GM19023 (cell line): ENCODE results near the gene SPACA4.
"Not testable (repeated sequence)": the region's sequence is repeated elsewhere in the genome, so short reads cannot be mapped to it uniquely, and the experiment has no call there.

Experiments used
- ATAC-seq: cut with Tn5 transposase; IDR thresholded peaks from one replicate; pipeline ENCODE4 v1.9.1; 2021; ENCODE audit warnings: mild to moderate bottlenecking, moderate library complexity; ENCODE audit not compliant: unreplicated experiment

The SPACA4 gene

GRCh38 chr19:48618278-48618915, 11.9 kb downstream of the SPACA4 start:
- ATAC-seq = no peak

DNA sequence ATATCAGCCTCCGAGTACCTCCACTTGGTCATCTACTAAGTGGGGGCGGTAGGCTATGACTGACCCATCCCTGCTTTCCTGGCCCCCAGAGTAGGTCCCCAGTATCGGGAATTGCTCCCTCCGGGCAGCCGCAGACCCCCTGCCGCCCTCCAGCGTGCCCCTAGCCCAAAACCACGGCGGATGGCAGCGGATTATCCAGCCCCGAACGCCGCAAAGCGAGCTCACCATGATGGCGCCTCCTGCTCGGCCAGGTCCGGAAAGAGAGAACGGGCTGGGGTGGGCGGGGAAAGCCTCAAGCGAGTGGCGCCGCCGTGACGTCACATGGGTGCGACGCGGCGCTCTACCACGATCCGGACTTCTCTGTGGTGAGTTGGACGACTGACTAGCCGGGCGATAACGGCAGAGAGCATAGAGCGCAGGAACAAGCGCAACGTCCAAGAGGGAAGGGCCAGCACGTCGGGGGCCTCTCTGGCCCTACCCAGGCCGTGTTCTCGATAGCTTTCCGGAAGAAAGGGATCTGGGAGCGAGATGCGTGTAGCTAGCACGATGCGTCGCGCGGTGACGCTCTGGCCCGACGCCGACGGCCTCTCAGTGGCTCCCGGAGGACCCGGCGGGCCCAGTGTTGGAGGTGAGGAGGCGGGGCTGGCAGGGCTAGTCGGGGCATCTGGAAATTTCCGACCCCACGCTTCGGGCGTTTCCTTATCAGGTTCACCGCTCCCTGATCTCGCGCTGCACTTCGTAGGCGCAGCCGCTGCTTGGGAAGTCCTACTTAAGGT, 12.6 kb downstream of the SPACA4 start, which contains the start of the genes RPL18 and SPHK2:
Gene RPL18 (minus strand): TSS at position 263 of the 776 bp plus-strand sequence. CDS start 35 bp downstream, at position 228.
Gene SPHK2 (plus strand): TSS at position 591 of the 776 bp plus-strand sequence. CDS start 1,009 bp downstream, outside the sequence.
- peak; percentile 81 for ATAC-seq

GRCh38 chr19:48619692-48620585, 13.4 kb downstream of the SPACA4 start:
- no peak for ATAC-seq

DNA sequence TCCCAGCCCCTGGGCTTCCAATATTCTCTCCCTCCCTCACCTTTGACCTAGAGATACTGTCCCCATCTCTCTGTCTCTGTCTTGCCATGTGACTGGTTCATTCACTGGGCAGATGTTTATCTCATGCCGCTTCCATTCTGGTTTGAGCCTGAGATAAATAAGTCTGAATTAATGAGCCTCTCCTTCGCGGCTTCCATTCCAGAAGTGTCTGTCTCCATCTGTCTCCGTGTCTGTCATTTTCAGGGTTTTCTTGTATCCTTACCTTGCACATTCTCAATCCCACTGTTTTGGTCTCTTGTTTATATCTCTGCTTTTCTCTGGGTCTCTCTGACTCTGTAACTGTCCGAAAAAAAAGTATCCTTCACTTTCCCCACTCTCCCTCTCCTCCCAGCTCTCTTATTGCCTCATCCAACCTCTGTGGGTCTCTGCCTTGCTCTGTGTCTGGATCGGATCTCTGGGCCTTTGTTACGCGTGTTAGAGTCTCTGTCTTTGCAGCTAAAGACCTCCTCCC, 17.1 kb downstream of the SPACA4 start:
- no peak for ATAC-seq

GRCh38 chr19:48624067-48624594, 17.6 kb downstream of the SPACA4 start:
- ATAC-seq = peak; percentile 69

DNA sequence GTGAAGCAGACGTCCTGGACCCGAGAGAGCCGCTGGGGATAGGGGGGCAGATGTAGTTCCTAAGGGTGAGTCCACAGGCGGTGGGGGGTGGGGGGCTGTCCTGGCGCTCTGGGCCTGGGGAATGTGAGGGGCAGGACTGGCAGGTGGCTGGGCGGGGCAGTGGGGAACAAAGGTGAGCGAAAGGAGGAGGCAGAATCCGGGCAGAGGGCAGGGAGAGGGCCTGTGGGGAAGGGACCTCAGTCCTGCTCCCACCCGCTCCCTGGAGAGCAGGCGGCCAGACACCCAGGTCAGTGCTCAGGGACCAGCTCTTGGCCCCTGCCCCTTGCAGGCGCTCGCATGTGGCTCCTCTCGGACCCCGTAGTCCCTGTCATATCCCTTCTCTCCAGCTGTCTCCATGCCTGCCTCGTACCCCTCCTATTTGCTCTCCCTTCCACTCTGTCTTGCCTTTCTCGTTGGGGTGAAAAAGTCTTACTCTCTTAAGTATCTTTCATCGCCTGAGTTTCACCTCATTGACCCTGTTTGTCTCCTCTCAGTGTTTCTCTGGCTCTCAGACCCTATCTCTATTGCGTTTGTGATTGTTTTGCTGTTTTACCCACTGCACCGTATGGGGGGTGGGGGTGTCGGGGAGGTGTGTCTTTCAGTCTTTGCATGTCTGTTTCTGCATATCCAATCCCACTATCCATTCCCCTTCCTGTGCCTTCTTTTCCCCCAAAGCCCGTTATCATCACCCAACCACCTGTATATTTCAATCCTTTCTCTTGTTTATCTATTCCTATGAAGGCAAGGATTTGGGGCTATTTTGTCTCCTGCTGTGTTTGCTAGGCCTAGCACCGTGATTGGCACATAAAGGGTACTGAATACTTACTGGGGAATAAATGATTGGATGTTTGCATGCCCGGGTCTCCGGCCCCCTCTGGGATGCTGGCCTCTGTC, 18.5 kb downstream of the SPACA4 start:
- ATAC-seq = no peak

DNA sequence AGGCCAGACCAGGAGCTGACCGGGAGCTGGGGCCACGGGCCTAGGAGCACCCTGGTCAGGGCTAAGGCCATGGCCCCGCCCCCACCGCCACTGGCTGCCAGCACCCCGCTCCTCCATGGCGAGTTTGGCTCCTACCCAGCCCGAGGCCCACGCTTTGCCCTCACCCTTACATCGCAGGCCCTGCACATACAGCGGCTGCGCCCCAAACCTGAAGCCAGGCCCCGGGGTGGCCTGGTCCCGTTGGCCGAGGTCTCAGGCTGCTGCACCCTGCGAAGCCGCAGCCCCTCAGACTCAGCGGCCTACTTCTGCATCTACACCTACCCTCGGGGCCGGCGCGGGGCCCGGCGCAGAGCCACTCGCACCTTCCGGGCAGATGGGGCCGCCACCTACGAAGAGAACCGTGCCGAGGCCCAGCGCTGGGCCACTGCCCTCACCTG, 19.4 kb downstream of the SPACA4 start:
- no peak for ATAC-seq

DNA sequence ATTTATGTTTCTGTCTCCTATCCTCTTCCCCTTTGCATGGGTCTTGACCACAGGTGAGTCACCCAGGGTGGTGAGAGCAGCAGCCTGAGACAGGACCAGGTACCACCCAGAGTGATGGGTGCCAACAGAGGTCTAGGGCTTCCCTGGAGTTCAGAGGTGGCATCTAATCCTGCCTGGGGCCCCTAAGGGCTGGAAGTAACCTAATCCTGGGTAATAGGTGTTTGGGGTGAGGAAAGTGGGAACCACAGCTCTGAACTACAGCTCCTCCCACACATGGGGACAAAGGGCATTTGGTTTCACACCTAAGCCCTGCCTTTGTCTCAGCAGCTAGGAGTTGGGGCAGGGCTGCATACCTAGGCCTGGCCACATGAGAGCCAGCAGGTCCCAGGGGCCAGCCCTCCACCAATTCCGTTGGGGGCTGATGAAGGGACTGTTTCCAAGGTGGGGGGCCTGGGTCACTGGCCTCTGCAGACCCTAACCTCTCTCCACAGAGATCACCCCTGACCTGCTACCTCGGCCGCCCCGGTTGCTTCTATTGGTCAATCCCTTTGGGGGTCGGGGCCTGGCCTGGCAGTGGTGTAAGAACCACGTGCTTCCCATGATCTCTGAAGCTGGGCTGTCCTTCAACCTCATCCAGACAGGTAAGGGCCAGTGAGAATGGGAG, 20.8 kb downstream of the SPACA4 start:
- ATAC-seq = no peak

- no peak for ATAC-seq
These were observed 21.3 kb downstream of the SPACA4 start for GRCh38 chr19:48627865-48628314.

- ATAC-seq = no peak
These were observed 22.1 kb downstream of the SPACA4 start for GRCh38 chr19:48628486-48629296.

- no peak for ATAC-seq
These were observed 22.7 kb downstream of the SPACA4 start for GRCh38 chr19:48629297-48629598.

DNA sequence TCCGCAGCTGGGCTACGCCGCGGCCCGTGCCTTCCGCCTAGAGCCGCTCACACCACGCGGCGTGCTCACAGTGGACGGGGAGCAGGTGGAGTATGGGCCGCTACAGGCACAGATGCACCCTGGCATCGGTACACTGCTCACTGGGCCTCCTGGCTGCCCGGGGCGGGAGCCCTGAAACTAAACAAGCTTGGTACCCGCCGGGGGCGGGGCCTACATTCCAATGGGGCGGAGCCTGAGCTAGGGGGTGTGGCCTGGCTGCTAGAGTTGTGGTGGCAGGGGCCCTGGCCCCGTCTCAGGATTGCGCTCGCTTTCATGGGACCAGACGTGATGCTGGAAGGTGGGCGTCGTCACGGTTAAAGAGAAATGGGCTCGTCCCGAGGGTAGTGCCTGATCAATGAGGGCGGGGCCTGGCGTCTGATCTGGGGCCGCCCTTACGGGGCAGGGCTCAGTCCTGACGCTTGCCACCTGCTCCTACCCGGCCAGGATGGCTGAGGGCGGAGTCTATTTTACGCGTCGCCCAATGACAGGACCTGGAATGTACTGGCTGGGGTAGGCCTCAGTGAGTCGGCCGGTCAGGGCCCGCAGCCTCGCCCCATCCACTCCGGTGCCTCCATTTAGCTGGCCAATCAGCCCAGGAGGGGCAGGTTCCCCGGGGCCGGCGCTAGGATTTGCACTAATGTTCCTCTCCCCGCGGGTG, 23.2 kb downstream of the SPACA4 start:
- no peak for ATAC-seq

DNA sequence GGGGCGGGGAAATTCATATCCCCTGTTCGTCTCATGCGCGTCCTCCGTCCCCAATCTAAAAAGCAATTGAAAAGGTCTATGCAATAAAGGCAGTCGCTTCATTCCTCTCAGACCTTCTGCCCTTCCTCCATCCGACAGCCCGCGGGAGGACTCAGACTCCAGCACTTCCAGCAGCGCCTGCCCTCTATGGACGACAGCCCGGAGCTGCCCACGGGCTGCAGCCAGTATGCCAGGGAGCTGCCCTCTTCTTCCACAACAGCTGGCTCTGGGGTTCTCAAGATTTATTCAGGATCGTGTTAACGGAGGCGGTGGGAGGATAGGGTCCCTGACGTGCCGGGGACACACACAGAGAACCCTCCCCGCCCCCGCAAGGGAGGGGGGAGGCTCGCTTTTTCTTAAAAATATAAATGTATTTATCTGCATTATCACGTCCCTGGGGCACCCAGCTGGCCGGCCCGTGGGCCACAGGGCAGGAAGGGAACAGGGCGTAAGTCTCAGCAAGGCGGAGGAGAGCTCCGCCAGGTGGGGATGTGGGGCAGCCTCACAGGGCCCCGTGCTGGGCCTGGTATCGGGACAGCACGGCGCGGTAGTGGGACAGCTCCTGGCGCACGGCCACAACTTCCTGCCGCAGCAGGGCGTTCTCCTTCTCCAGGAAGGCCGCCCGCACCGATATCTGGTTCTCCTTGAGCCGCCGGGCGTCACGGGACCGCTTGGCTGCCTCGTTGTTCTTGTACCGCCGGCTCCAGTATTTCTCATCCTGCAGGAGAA, 23.9 kb downstream of the SPACA4 start:
- no peak for ATAC-seq

- ATAC-seq = no peak
These were observed 24.7 kb downstream of the SPACA4 start for GRCh38 chr19:48631225-48631624.

GRCh38 chr19:48632286-48632685, 25.7 kb downstream of the SPACA4 start:
- ATAC-seq = not testable (repeated sequence)

DNA sequence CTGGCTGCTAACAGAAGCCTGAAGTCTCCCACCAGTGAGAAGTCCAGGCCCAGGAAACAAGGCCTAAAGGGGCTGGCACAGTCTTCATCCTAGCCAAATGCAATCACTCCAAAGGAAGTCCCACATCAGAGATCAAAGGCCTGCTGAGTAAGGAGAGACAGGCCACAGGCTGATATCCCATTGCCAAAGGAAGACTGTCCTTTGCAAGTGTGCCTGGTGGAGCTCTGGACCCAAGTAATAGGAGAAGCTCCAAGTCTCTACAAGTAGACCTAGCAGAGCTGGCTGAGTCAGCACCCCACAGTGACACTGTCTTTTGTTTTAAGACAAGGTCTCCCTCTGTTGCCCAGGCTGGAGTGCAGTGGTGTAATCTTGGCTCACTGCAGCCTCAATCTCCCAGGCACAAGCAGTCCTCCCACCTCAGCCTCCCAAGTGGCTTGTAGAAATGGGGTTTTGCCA, 26.2 kb downstream of the SPACA4 start:
- no peak for ATAC-seq
